Testis (tissue), 2 donors: ENCODE results near the gene NTM.
A peak's percentile ranks its signal among the peaks of the same experiment; 100 is the strongest.

Source experiments
- CTCF ChIP-seq, 3 experiments: fragments of 450-650 bp in 2 of 3; fragments of 200-600 bp in 1 of 3; sonication (generic) in 1 of 3; IDR thresholded peaks; one replicate each; pipeline ENCODE4 v1.5.1; 2016 to 2019; ENCODE audit warnings: antibody characterized with exemption in 3 of 3, mild to moderate bottlenecking in 2 of 3, moderate library complexity in 1 of 3
- POLR2A ChIP-seq: fragments of 450-650 bp; IDR thresholded peaks from one replicate; pipeline ENCODE4 v1.6.1; 2017; ENCODE audit warnings: antibody characterized with exemption, mild to moderate bottlenecking, moderate library complexity

- TF ChIP-seq CTCF (IDR thresholded peaks at IDR 0.05) (peak; percentile 73 to 91 (median 89)), POLR2A (no peak)
Observed at GRCh38 chr11:131694526-131695424, 324.4 kb downstream of the NTM start.
